ENCODE data around the gene RBM39.
"Not testable (repeated sequence)": the region's sequence is repeated elsewhere in the genome, so short reads cannot be mapped to it uniquely, and the experiment has no call there.

The RBM39 gene

GRCh38 chr20:35741892-35742740 lies at the start of gene RBM39:
TSS of gene RBM39 (minus strand) at chr20:35742260. CDS start at chr20:35740874, 1,386 bp downstream.
- peak; percentile 100 for DNase-seq (ENCODE audit: low spot score)

DNA sequence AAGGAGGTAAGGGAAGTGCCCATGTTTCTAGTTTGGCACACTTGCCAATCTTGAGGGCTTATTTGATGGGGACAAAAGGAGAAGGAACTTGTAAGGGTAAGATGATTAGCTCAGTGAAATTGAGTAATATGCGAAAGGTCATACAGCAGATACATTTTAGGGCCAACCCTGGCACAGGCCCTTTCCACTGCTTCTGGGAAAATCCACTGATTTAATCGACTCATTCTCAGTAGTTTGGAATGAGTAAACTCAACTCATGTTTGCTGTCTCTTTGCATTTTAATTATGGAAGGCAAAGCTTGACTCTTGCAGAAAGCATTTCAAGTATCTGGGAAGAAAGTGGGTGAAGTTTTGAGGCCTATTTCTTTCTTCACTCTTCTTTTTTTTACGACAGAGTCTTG lies 49.8 kb upstream of the RBM39 start:
- no peak for DNase-seq (ENCODE audit: low spot score)

DNA sequence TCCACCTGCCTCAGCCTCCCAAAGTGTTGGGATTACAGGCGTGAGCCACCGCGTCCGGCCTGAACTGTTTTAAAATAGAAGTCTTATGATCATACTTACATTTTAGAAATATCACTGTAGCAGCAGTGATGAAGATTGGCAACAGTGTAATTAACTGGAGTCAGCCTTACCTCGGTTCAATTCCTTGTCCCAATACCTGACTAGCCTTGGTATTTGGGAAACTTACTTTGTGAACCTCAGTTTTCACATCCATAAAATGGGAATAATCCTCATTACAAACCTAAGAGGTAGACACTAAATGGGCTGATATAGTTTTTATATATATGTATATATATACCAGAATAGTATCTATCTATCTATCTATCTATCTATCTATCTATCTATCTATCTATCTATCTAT lies 49.0 kb upstream of the RBM39 start:
- DNase-seq (ENCODE audit: low spot score) = no peak

GRCh38 chr20:35788796-35789195 lies 46.7 kb upstream of the RBM39 start:
- no peak for DNase-seq (ENCODE audit: low spot score)

DNA sequence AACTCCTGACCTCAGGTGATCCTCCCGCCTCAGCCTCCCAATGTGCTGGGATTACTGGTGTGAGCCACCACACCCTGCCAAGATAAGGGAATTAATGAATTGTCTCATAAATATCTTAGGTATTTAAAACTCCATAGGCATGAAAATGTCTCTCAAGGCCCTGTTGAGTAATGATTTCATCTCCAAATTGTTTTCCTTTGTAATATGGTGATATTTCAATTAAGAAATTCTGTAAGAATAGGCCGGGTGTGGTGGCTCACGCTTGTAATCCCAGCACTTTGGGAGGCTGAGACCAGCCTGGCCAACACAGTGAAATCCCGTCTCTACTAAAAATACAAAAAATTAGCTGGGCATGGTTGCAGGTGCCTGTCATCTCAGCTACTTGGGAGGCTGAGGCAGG lies 43.5 kb upstream of the RBM39 start:
- not testable (repeated sequence) for DNase-seq (ENCODE audit: low spot score)

DNA sequence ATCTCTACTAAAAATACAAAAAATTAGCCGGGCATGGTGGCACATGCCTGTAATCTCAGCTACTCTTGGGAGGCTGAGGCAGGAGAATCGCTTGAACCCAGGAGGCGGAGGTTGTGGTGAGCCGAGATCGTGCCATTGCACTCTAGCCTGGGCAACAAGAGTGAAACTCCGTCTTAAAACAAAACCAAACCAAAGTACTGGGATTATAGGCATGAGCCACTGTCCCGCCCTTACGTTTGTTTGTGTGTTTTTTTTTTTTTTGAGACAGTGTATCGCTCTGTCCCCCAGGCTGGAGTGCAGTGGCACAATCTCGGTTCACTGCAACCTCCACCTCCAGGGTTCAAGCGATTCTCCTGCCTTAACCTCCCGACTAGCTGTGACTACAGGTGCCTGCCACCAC lies 41.8 kb upstream of the RBM39 start:
- not testable (repeated sequence) for DNase-seq (ENCODE audit: low spot score)

DNA sequence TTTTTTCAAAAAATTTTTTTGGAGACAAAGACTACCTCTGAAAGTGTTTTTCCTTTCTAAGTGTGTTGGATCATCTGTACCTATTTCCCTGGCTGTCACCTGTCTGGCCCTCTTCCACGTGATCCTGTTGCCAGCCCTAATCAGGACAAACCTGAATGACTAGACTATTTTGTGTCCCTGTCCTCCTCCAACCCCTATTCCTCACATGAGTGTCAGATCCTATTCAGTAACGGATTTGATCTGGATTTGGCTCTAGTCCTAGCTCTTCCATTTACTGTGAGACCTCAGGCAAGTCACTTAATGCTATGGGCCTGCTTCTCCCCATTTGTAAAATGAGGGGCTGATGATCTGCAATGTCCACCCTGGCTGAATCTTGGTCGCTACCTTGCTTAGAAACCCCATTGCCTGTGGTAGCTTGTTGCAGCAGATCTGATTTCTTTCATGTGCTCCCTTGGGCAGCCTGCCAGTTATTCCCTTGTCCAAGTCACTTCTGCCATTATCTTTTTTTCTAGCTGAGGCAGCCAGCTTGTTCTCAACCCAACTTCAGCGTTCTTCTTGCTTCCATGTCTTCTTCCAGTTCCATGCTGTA lies 34.5 kb upstream of the RBM39 start:
- DNase-seq (ENCODE audit: low spot score) = no peak

- no peak for DNase-seq (ENCODE audit: low spot score)
These were observed 32.3 kb upstream of the RBM39 start for GRCh38 chr20:35774391-35774790.

DNA sequence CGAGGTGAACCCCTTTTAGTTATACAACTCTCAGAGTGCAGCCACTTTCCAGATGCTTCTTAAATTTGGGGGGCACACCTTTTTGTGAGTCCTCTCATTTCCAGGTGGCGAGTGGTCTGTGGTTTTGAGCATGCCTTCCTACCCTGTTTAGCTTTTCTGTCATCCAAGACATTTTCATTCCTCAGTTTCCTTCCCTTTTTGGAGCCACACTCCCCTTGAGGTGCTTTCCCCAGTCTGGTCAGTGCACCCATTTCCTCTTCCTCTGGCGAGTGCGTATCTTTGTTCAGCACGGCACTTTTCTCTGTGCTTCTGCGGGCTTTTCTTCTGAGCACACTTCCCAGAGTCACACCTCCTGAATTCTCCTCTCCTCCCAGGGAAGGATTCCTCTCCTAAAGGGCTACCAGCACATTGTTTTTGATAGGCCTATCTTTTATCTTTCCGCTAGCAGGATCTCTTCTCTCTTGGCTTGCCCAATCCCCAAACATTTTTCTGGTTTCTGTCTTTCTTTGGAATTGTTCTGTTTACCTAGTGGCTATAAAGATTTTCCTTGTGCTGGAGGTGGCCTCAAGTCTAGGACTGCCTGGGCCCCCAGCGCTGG lies 31.2 kb upstream of the RBM39 start:
- peak; percentile 48 for DNase-seq (ENCODE audit: low spot score)

GRCh38 chr20:35772563-35773058 lies 30.6 kb upstream of the RBM39 start:
- no peak for DNase-seq (ENCODE audit: low spot score)

- peak; percentile 96 for DNase-seq (ENCODE audit: low spot score)
These were observed 29.9 kb upstream of the RBM39 start, which contains the start of gene PHF20 for GRCh38 chr20:35771689-35772562. TSS of gene PHF20 (plus strand) at chr20:35772015. CDS start at chr20:35801523, 29,508 bp downstream.

GRCh38 chr20:35771367-35771688 lies 29.3 kb upstream of the RBM39 start:
- no peak for DNase-seq (ENCODE audit: low spot score)

- peak; percentile 28 for DNase-seq (ENCODE audit: low spot score)
These were observed 26.9 kb upstream of the RBM39 start for GRCh38 chr20:35768731-35769664.

- peak; percentile 85 for DNase-seq (ENCODE audit: low spot score)
These were observed 25.8 kb upstream of the RBM39 start for GRCh38 chr20:35767683-35768481.

GRCh38 chr20:35766843-35767242 lies 24.8 kb upstream of the RBM39 start:
- no peak for DNase-seq (ENCODE audit: low spot score)

GRCh38 chr20:35764936-35765335 lies 22.9 kb upstream of the RBM39 start:
- DNase-seq (ENCODE audit: low spot score) = not testable (repeated sequence)

DNA sequence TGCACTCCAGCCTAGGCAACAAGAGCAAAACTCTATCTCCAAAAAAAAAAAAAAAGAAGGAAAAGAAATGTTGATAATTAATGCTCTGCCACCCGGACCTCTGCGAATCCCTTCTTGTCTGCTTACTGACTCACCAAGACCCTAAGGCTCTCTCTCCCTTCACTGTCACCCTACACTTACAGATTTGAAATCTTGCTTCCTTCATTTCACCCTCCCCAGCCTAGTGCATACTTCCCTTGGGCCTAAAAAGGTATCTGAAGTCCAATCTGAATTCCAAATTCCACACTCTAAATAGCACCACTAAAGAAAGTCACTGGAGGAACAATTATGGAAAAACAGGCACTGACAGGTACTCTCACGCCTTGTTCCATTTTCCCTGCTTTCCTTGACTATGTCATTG lies 20.4 kb upstream of the RBM39 start:
- DNase-seq (ENCODE audit: low spot score) = no peak

- DNase-seq (ENCODE audit: low spot score) = not testable (repeated sequence)
These were observed 19.5 kb upstream of the RBM39 start for GRCh38 chr20:35761548-35761947.

DNA sequence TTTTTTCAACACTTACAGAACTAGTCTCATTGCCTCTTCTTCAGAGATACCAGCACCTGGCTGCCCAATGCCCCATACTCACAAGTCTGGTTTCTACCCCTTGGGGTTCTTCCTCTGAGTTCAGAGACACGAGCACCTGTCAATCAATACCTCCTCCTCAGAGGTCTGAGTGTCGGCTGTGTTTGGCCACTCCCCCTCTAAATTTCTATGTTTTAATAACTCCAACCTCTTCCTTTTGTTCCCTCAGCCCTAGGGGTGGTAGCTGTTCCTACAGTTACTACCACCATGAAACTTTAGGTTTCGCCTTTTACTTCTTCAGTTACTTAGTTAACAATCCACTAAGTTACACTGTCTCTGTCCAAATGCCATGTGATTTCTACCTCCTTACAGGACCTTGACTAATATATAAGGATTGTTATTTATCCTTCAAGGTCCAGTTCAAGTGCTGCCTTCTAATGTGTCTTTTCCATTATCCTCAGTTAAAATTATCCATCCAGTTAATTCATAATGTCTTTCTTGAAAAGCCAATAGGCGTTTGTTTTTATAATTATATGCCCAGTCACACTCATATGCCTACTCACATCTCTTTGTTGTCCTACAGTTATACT lies 15.1 kb upstream of the RBM39 start:
- peak; percentile 69 for DNase-seq (ENCODE audit: low spot score)

DNA sequence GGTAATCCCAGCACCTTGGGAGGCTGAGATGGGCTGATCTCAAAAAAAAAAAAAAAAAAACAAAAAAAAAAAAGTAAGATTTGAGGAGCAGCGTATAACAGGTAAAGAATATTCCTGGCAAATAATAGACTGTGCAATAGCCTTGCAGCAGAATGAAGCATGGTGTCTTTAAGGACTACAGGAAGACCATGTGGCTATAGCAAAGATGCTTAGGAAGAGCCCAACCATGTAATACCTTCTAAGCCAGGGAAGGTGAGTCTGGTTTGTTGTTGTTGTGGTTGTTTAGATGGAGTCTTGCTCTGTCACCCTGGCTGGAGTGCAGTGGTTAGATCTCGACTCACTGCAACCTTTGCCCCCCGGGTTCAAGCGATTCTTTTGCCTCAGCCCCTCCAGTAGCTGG lies 14.3 kb upstream of the RBM39 start:
- no peak for DNase-seq (ENCODE audit: low spot score)
